OCI-LY3 (cell line): Measurements from ENCODE around the gene TRAPPC2L.

Source experiments
- H2AFZ ChIP-seq: fragments of 200-600, 300-600 bp; shearing (Covaris generic); 2 replicates; pipeline ENCODE4 v1.6.0; 2014; ENCODE audit warnings: antibody characterized with exemption, low read depth, low read length
- H3K27ac ChIP-seq: fragments of 200-600, 300-600 bp; sonication (generic); 2 replicates; pipeline ENCODE4 v1.5.1; 2014; ENCODE audit warnings: mild to moderate bottlenecking, low read length, moderate library complexity, mixed read lengths
- H3K27me3 ChIP-seq: fragments of 200-600, 300-600 bp; sonication (generic); 2 replicates; pipeline ENCODE4 v1.6.1; 2014; ENCODE audit warnings: low read depth, low read length, mixed read lengths
- H3K36me3 ChIP-seq: fragments of 200-600, 300-600 bp; sonication (generic); replicated peaks from 2 replicates; pipeline ENCODE3; 2014; ENCODE audit warnings: low read depth, low read length, mixed read lengths
- H3K4me1 ChIP-seq: fragments of 300-600, 200-600 bp; sonication (generic); 2 replicates; pipeline ENCODE4 v1.6.1; 2014; ENCODE audit warnings: low read length, mixed read lengths
- H3K4me2 ChIP-seq: fragments of 200-600, 300-600 bp; sonication (generic); 2 replicates; pipeline ENCODE4 v1.6.1; 2014; ENCODE audit warnings: low read length, mixed read lengths
- H3K4me3 ChIP-seq: fragments of 300-600, 200-600 bp; sonication (generic); 2 replicates; pipeline ENCODE4 v1.5.1; 2014; ENCODE audit warnings: antibody characterized with exemption, mild to moderate bottlenecking, low read length, moderate library complexity
- H3K79me2 ChIP-seq: fragments of 300-600, 200-600 bp; shearing (Covaris generic); 2 replicates; pipeline ENCODE4 v1.6.1; 2014; ENCODE audit warnings: mild to moderate bottlenecking, low read length, mixed read lengths
- H3K9ac ChIP-seq: fragments of 300-600, 200-600 bp; shearing (Covaris generic); 2 replicates; pipeline ENCODE4 v1.6.0; 2014; ENCODE audit warnings: mild to moderate bottlenecking, low read length, moderate library complexity
- H3K9me3 ChIP-seq: fragments of 200-600, 300-600 bp; shearing (Covaris generic); 2 replicates; pipeline ENCODE4 v1.6.1; 2014; ENCODE audit warnings: low read length, mixed read lengths; ENCODE audit not compliant: insufficient read depth
- H4K20me1 ChIP-seq: fragments of 200-600, 300-600 bp; sonication (generic); 2 replicates; pipeline ENCODE4 v1.6.1; 2016; ENCODE audit warnings: low read length, mixed read lengths; ENCODE audit not compliant: insufficient read depth
- CTCF ChIP-seq: fragments of 200-600, 300-600 bp; sonication (generic); IDR thresholded peaks from 2 replicates; pipeline ENCODE4 v1.5.1; 2014; ENCODE audit warnings: antibody characterized with exemption, low read length, low read depth
- EZH2phosphoT487 ChIP-seq: fragments of 200-600 bp; shearing (Covaris generic); IDR thresholded peaks from 2 replicates; pipeline ENCODE4 v1.6.1; 2018; ENCODE audit warnings: antibody characterized with exemption, mixed run types, low read depth

TRAPPC2L gene

GRCh38 chr16:88848557-88848956, 8.4 kb upstream of the TRAPPC2L start:
- no peaks in the 10 kb centered on the region for H3K79me2 ChIP-seq
- no peak overlapping the region for H3K4me3 ChIP-seq
- H3K27ac ChIP-seq: no peak overlapping the region
- peaks cover 8% of the 10 kb centered on the region for H3K36me3 ChIP-seq
- H3K9me3 ChIP-seq: no peaks in the 10 kb centered on the region
- no peaks in the 10 kb centered on the region for H3K4me1 ChIP-seq
- no peak overlapping the region for H3K4me2 ChIP-seq
- peaks cover 3% of the 10 kb centered on the region for H4K20me1 ChIP-seq
- H3K27me3 ChIP-seq: no peaks in the 10 kb centered on the region
- no peak overlapping the region for H3K9ac ChIP-seq
- no peak overlapping the region for H2AFZ ChIP-seq
- no peak for TF ChIP-seq CTCF
- TF ChIP-seq EZH2phosphoT487: no peak

DNA sequence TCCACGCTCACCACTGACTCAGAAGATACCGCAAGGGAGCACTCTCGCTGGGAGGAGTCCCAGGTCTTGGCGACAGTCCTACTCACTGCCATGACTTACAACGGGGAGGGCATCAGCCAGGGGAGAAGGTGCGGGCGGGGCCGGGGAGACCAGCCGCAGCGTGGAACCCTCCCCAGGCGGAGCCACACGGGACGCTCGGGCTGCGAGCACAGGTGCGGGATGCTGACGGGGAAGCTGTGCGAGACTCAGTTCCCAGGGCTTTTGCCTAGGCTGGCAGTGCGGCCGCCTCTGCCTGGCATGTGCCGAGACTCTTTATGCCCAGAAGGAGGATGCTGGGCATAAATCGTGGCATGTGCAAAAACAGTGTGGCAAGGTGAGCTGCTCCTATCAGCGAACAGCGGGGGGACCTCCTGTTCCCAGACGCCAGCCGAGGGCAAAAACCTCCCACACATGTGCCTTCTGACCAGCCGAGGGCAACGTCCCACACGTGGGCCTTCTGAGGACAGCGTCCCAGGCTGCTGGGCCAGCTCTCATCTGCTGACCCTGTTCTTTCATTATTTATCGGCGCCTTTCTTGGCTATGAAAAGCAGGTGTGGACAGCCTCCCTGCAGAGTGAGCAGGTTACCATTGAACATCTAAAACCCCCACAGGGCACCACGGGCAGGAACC, 6.3 kb upstream of the TRAPPC2L start:
- H3K9ac ChIP-seq: no peak overlapping the region
- TF ChIP-seq CTCF: no peak
- TF ChIP-seq EZH2phosphoT487: no peak

DNA sequence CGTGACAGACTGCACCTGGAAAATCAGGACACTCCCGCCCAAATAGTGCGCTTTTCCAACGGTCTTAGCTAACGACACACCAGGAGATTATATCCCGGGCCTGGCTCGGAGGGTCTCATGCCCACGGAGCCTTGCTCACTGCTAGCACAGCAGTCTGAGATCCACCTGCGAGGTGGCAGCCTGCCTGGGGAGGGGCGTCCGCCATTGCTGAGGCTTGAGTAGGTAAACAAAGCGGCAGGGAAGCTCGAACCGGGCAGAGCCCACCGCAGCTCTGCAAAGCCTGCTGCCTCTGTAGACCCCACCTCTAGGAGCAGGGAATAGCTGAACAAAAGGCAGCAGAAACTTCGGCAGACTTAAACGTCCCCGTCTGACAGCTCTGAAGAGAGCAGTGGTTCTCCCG, 5.3 kb upstream of the TRAPPC2L start:
- Histone ChIP-seq H3K9ac (no peak overlapping the region), H2AFZ (no peak overlapping the region), H3K27me3 (no peaks in the 10 kb centered on the region), H3K79me2 (peaks cover 6% of the 10 kb centered on the region; the same call in 1 of the 2 replicates), H3K36me3 (peaks cover 11% of the 10 kb centered on the region), H3K4me2 (no peak overlapping the region), H3K4me1 (peaks cover 16% of the 10 kb centered on the region), H3K4me3 (no peak overlapping the region), H3K9me3 (no peaks in the 10 kb centered on the region), H4K20me1 (peaks cover 9% of the 10 kb centered on the region; the same call in 1 of the 2 replicates), H3K27ac (no peak overlapping the region)
- TF ChIP-seq EZH2phosphoT487 (no peak), CTCF (no peak)

More for the DNA sequence above, 6.3 kb upstream of the TRAPPC2L start:
- no peak overlapping the region for H3K4me2 ChIP-seq
- no peak overlapping the region for H3K4me3 ChIP-seq
- peaks cover 12% of the 10 kb centered on the region for H3K4me1 ChIP-seq
- no peak overlapping the region for H3K27ac ChIP-seq
- peaks cover 11% of the 10 kb centered on the region for H3K36me3 ChIP-seq
- no peaks in the 10 kb centered on the region for H3K9me3 ChIP-seq
- H4K20me1 ChIP-seq: peaks cover 5% of the 10 kb centered on the region; the same call in 1 of the 2 replicates
- H2AFZ ChIP-seq: no peak overlapping the region
- peaks cover 1% of the 10 kb centered on the region; the same call in 1 of the 2 replicates for H3K79me2 ChIP-seq
- no peaks in the 10 kb centered on the region for H3K27me3 ChIP-seq

GRCh38 chr16:88853325-88853941, 3.5 kb upstream of the TRAPPC2L start:
- Histone ChIP-seq H4K20me1 (peaks cover 9% of the 10 kb centered on the region; the same call in 1 of the 2 replicates), H3K79me2 (peaks cover 18% of the 10 kb centered on the region), H3K9ac (no peak overlapping the region), H3K4me3 (no peak overlapping the region), H3K4me2 (no peak overlapping the region), H3K4me1 (peaks cover 23% of the 10 kb centered on the region), H2AFZ (no peak overlapping the region), H3K36me3 (peaks cover 6% of the 10 kb centered on the region), H3K27ac (no peak overlapping the region), H3K9me3 (no peaks in the 10 kb centered on the region), H3K27me3 (no peaks in the 10 kb centered on the region)
- TF ChIP-seq CTCF (no peak), EZH2phosphoT487 (no peak)
